Neural crest cell (in vitro differentiated cells): ENCODE results near the gene PELO. TPM values are rescaled to one million over a fixed set of nuclear protein-coding genes. Genes with fewer than 3 reads are reported as not detected.

Source experiments
- DNase-seq: peaks from one replicate; pipeline ENCODE4 v3.0.0; 2021; ENCODE audit warnings: low read depth, mixed read lengths, low spot score
- H3K27ac Mint-ChIP-seq: one replicate; pipeline ENCODE4 v1.8.0; 2021; ENCODE audit warnings: mild to moderate bottlenecking, mixed read lengths; ENCODE audit not compliant: unreplicated experiment
- H3K27me3 Mint-ChIP-seq: 2 replicates; pipeline ENCODE4 v1.8.0; 2021; ENCODE audit warnings: low read depth, mild to moderate bottlenecking, mixed read lengths
- H3K36me3 Mint-ChIP-seq: 2 replicates; pipeline ENCODE4 v1.8.0; 2021; ENCODE audit warnings: low read depth, mild to moderate bottlenecking, mixed read lengths
- H3K4me1 Mint-ChIP-seq: 2 replicates; pipeline ENCODE4 v1.8.0; 2021; ENCODE audit warnings: mixed read lengths
- H3K4me3 Mint-ChIP-seq: one replicate; pipeline ENCODE4 v1.8.0; 2021; ENCODE audit warnings: mild to moderate bottlenecking, mixed read lengths
- H3K9me3 Mint-ChIP-seq: 2 replicates; pipeline ENCODE4 v1.8.0; 2021; ENCODE audit warnings: mixed read lengths
- total RNA-seq: library from RNA; stranded (reverse); gene quantifications from 2 replicates; pipeline ENCODE4 v1.2.1, GENCODE V29; 2021
- TF ChIP-seq, protein P1 (sequence below): fragments of 200-600 bp; sonication (generic); conservative IDR thresholded peaks from 2 replicates; pipeline ENCODE4 v1.5.0; 2021; ENCODE audit warnings: antibody characterized with exemption, mild to moderate bottlenecking

PELO gene
- total RNA-seq, 1 donor from 2014 or later, result 11.8 TPM

DNA sequence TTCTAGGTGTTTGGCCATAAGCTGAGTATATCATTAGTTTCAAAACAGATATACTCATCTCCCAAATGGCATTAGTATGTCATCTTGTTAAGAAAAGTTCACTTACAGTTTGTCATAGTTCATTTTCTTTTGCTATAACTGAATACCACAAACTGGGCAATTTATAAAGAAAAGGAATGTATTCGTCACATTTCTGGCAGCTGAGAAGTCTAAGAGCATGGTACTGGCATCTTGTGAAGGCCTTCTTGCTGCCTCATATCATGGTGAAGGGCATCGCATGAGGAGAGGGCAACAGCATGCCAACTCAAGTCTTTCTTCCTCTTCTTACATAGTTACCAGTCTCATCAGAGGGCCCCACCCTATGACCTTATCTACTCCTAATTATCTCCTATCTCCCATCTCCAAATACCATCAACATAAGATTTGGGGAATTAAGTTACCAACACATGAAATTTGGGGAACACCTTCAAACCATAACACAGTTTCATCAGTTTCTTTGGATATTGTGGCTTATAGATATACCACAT, 20.4 kb upstream of the PELO start:
- TF ChIP-seq, protein P1, sequence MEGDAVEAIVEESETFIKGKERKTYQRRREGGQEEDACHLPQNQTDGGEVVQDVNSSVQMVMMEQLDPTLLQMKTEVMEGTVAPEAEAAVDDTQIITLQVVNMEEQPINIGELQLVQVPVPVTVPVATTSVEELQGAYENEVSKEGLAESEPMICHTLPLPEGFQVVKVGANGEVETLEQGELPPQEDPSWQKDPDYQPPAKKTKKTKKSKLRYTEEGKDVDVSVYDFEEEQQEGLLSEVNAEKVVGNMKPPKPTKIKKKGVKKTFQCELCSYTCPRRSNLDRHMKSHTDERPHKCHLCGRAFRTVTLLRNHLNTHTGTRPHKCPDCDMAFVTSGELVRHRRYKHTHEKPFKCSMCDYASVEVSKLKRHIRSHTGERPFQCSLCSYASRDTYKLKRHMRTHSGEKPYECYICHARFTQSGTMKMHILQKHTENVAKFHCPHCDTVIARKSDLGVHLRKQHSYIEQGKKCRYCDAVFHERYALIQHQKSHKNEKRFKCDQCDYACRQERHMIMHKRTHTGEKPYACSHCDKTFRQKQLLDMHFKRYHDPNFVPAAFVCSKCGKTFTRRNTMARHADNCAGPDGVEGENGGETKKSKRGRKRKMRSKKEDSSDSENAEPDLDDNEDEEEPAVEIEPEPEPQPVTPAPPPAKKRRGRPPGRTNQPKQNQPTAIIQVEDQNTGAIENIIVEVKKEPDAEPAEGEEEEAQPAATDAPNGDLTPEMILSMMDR, result no peak
- no peaks in the 10 kb centered on the region for H3K36me3 Mint-ChIP-seq
- no peak for DNase-seq
- no peaks in the 10 kb centered on the region for H3K9me3 Mint-ChIP-seq
- no peak overlapping the region for H3K27ac Mint-ChIP-seq
- H3K4me1 Mint-ChIP-seq, result peaks cover 4% of the 10 kb centered on the region
- H3K4me3 Mint-ChIP-seq, result no peak overlapping the region
- no peaks in the 10 kb centered on the region for H3K27me3 Mint-ChIP-seq

DNA sequence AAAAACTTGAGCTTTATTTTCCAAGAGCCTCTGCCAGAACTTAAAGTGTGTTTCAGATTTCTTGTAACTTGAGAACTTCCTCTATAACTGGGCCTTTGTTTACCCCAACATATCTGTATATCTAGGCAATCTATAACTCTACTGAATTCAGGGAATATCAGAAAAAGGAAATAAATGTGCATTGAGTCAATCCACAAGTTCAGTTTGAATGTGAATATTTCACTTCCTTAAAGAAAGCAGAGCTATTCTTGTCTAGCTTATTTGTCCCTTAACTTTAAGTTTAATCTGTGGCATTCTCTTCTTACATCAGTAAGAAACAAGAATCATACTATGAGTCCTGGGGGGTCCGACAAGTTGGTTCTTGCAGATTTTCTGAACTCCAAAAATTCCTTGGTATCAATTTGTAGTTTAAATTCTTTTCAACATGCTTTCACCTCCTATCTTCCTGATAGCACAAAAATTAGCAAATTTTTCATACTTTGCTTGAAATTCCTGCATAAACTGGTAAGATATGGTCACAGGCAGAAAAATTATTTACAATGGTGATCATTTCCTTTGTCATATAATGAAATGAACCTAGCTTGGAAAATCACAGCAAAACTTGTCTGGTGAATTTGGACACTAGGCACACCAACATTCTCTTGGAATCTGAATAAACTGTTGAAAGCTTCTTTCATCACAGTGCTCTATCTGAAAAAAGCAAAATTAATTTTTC, 19.8 kb upstream of the PELO start:
- no peak for DNase-seq
- TF ChIP-seq, protein P1, result no peak
- H3K4me3 Mint-ChIP-seq, result no peak overlapping the region
- no peaks in the 10 kb centered on the region for H3K9me3 Mint-ChIP-seq
- H3K36me3 Mint-ChIP-seq, result no peaks in the 10 kb centered on the region
- no peak overlapping the region for H3K27ac Mint-ChIP-seq
- no peaks in the 10 kb centered on the region for H3K27me3 Mint-ChIP-seq
- H3K4me1 Mint-ChIP-seq, result peaks cover 4% of the 10 kb centered on the region

DNA sequence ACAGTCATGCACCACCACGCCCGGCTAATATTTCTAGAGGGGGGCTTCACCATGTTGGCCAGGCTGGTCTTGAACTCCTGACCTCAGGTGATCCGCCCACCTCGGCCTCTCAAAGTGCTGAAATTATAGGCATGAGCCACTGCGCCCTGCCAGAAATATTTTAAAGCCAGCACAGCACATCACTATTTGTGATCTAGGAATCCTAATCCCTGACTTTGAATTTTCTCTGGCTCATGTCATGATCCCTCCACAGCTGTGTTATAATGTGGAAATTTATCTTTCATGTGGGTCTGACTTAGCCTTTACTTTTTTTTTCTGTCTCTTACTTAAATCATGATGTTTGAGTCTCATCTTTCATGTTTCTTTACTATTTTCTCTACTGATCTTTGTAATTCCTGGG, 18.7 kb upstream of the PELO start:
- Mint-ChIP-seq H3K4me3 (no peak overlapping the region), H3K9me3 (no peaks in the 10 kb centered on the region), H3K27ac (no peak overlapping the region), H3K4me1 (peaks cover 8% of the 10 kb centered on the region), H3K36me3 (no peaks in the 10 kb centered on the region), H3K27me3 (no peaks in the 10 kb centered on the region)
- DNase-seq, result no peak
- TF ChIP-seq, protein P1, result no peak

DNA sequence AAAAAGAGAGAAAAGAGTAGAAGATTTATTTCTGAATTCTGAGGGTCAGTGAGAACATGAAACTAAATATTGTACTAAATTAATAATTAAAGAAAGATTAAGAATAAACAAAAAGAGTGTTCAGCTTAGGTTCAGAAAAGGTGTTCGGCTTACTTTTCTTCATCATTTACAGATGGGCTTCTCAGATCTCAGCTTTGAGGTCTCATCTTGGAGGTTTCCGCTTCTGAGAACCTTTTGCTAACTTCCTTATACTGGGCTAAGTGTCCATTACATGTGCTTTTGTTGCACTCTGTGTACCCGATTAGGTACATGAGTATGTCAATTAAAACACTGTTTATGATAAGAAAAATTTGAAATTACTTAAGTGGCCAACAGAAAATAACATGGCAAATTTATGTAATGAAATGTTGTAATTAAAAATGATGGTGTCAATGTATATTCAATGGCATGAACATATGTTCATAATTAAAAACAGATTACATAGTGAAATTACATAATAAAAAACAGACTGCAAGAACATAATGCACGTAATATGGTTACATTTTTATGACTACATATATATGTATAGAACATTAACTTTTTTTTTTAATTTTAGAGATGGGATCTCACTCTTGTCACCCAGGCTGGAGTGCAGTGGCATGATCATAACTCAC, 17.3 kb upstream of the PELO start:
- Mint-ChIP-seq H3K27ac (no peak overlapping the region), H3K4me1 (peaks cover 11% of the 10 kb centered on the region), H3K27me3 (no peaks in the 10 kb centered on the region), H3K4me3 (no peak overlapping the region), H3K36me3 (no peaks in the 10 kb centered on the region), H3K9me3 (no peaks in the 10 kb centered on the region)
- TF ChIP-seq, protein P1, result no peak
- DNase-seq, result no peak

DNA sequence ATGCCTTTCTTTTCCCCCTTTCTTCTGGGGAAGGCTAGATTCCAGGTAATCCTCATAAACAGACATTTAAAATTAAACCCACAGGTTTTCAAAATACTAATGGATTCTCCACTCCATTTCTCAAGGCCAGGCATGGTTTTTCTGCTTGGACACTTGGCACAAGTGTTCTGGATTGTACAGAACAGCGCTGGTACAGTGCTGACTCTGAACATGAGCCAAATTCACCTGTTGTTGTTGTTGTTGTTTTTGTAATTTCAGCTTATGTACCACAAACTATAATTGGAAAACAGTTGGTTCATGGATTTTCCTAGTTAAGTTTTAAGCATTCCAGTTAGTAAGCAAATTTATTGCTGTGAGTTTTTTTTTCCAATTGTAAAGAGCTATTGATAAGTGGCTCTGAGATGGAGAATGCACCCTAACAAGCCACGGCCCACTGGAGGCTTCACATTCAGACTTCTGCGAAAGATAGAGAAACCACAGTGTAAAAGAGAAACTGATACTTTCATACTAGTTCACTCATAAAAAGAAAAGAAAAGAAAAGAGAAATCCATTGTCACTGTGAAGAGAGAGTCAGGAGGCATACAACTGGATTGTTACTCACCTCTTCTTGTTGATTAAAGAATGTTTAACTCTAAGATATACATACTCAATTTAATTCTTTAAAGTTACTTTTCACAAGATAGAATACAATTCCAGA, 16.2 kb upstream of the PELO start:
- H3K4me1 Mint-ChIP-seq, result peaks cover 8% of the 10 kb centered on the region
- H3K36me3 Mint-ChIP-seq, result no peaks in the 10 kb centered on the region
- TF ChIP-seq, protein P1, result no peak

More for the DNA sequence above, 16.2 kb upstream of the PELO start:
- H3K27me3 Mint-ChIP-seq, result no peaks in the 10 kb centered on the region
- no peaks in the 10 kb centered on the region for H3K9me3 Mint-ChIP-seq
- no peak overlapping the region for H3K4me3 Mint-ChIP-seq
- DNase-seq, result no peak
- H3K27ac Mint-ChIP-seq, result no peak overlapping the region
